Bronchus fibroblast of lung (primary cell): Measurements from ENCODE around the gene NDUFB7. TPM values are rescaled to one million over a fixed set of nuclear protein-coding genes. Genes with fewer than 3 reads are reported as not detected.

Source experiments
- total RNA-seq: library from RNA; depleted of rRNA; stranded (reverse); fragments of >200 nt; gene quantifications from 2 replicates; pipeline ENCODE4 v1.2.3, GENCODE V29; 2015

Gene NDUFB7
- total RNA-seq = 506 and 586 TPM in 2 replicates

GRCh38 chr19:14571695-14572490 lies at the start of gene NDUFB7:
Gene NDUFB7 (minus strand): TSS chr19:14572066. CDS start chr19:14572000, 66 bp downstream.

GRCh38 chr19:14582894-14583340 lies 11.1 kb upstream of the NDUFB7 start, which contains the start of gene CLEC17A:
Gene CLEC17A (plus strand): TSS chr19:14583084. CDS start chr19:14583161, 77 bp downstream.

GRCh38 chr19:14529254-14530004 lies 42.4 kb downstream of the NDUFB7 start, which contains the start of gene TECR:
Gene TECR (plus strand): TSS chr19:14529594. CDS start chr19:14529697, 103 bp downstream.

GRCh38 chr19:14517840-14518505 lies 53.9 kb downstream of the NDUFB7 start, which contains the start of gene DNAJB1:
Gene DNAJB1 (minus strand): TSS chr19:14518397. CDS start chr19:14518349, 48 bp downstream.

Other genes starting within 250 kb of the NDUFB7 start
- gene ADGRE5, start 190.6 kb downstream of the NDUFB7 start, total RNA-seq = 54.0 and 61.7 TPM in 2 replicates
- 126 and 139 TPM in 2 replicates for gene DDX39A, start 152.7 kb downstream of the NDUFB7 start, total RNA-seq
- 93.2 and 107 TPM in 2 replicates for gene PKN1, start 138.8 kb downstream of the NDUFB7 start, total RNA-seq
- gene PTGER1, start 96.7 kb downstream of the NDUFB7 start, total RNA-seq = 1.0 and 2.5 TPM in 2 replicates
- 103 and 111 TPM in 2 replicates for gene GIPC1, start 75.9 kb downstream of the NDUFB7 start, total RNA-seq
- 77.5 and 86.8 TPM in 2 replicates for gene DNAJB1, start 53.7 kb downstream of the NDUFB7 start, total RNA-seq
- 98.9 and 105 TPM in 2 replicates for gene TECR, start 42.5 kb downstream of the NDUFB7 start, total RNA-seq
- not detected in 2 replicates for gene CLEC17A, start 11.0 kb upstream of the NDUFB7 start, total RNA-seq
- gene ADGRE3, start 102.8 kb upstream of the NDUFB7 start, total RNA-seq = not detected in 2 replicates
- gene ZNF333, start 118.0 kb upstream of the NDUFB7 start, total RNA-seq = 7.6 and 11.7 TPM in 2 replicates
- 1.3 and 1.7 TPM in 2 replicates for gene ADGRE2, start 206.5 kb upstream of the NDUFB7 start, total RNA-seq